Uterus (tissue), 2 donors: ENCODE measurements around the gene ELMO1.

Experiments
- POLR2A ChIP-seq, 2 donors: fragments of 450-650 bp; IDR thresholded peaks; one replicate each; pipeline ENCODE4 v1.6.1; 2016; ENCODE audit warnings: antibody characterized with exemption in 2 of 2, mild to moderate bottlenecking in 1 of 2, moderate library complexity in 1 of 2
- TF ChIP-seq, protein P1 (sequence below), 4 experiments: fragments of 200-600 bp in 2 of 4; fragments of 450-650 bp in 2 of 4; sonication (generic) in 2 of 4; IDR thresholded peaks; one replicate each; pipeline ENCODE4 v1.5.1; 2016 to 2019; ENCODE audit warnings: antibody characterized with exemption in 4 of 4, mild to moderate bottlenecking in 2 of 4, moderate library complexity in 1 of 4

DNA sequence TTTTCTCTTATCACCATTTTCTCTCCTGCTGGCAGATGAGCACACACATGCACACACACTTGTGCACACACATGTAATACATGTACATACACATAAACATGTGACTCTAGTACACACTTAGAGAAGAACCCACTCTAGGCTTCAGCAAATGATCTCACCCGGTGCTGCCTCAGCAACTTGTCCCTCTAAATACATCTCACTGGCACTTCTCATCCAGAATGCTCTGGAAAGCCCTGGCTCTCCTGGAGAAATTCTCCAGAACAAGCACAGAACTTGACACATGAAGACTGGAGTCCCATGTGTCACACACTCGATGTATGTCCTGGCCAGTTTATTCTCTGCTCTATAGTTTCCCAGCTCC is 254.9 kb downstream of the ELMO1 start:
- TF ChIP-seq, protein P1, sequence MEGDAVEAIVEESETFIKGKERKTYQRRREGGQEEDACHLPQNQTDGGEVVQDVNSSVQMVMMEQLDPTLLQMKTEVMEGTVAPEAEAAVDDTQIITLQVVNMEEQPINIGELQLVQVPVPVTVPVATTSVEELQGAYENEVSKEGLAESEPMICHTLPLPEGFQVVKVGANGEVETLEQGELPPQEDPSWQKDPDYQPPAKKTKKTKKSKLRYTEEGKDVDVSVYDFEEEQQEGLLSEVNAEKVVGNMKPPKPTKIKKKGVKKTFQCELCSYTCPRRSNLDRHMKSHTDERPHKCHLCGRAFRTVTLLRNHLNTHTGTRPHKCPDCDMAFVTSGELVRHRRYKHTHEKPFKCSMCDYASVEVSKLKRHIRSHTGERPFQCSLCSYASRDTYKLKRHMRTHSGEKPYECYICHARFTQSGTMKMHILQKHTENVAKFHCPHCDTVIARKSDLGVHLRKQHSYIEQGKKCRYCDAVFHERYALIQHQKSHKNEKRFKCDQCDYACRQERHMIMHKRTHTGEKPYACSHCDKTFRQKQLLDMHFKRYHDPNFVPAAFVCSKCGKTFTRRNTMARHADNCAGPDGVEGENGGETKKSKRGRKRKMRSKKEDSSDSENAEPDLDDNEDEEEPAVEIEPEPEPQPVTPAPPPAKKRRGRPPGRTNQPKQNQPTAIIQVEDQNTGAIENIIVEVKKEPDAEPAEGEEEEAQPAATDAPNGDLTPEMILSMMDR (IDR thresholded peaks at IDR 0.05) = no peak
- TF ChIP-seq POLR2A (IDR thresholded peaks at IDR 0.05) = no peak
